Ectodermal cell (in vitro differentiated cells): ENCODE measurements around the gene CBX8.
A peak's percentile ranks its signal among the peaks of the same experiment; 100 is the strongest.

Experiments
- H3K27ac ChIP-seq: 2 replicates; pipeline ENCODE4 v1.7.0; 2013; ENCODE audit warnings: mild to moderate bottlenecking, low read depth, low read length; ENCODE audit not compliant: insufficient read depth, poor library complexity, severe bottlenecking
- H3K27me3 ChIP-seq: 2 replicates; pipeline ENCODE4 v1.7.0; 2013; ENCODE audit warnings: mild to moderate bottlenecking, low read length; ENCODE audit not compliant: insufficient read depth, control insufficient read depth, poor library complexity, severe bottlenecking
- H3K36me3 ChIP-seq: one replicate; pipeline ENCODE4 v1.7.0; 2013; ENCODE audit warnings: low read length; ENCODE audit not compliant: control insufficient read depth, insufficient read depth
- H3K4me1 ChIP-seq: one replicate; pipeline ENCODE4 v1.7.0; 2013; ENCODE audit warnings: low read length; ENCODE audit not compliant: control insufficient read depth, insufficient read depth
- H3K4me3 ChIP-seq: 2 replicates; pipeline ENCODE4 v1.7.0; 2013; ENCODE audit warnings: low read depth, low read length, control low read depth; ENCODE audit not compliant: insufficient read depth
- H3K9me3 ChIP-seq: 2 replicates; pipeline ENCODE4 v1.7.0; 2013; ENCODE audit warnings: mild to moderate bottlenecking, low read length, moderate library complexity; ENCODE audit not compliant: control insufficient read depth
- WGBS, 2 experiments: methylation state at CpG; one replicate each; pipeline ENCODE4 v1.1.7; 2013; ENCODE audit warnings: missing lambda C conversion rate in 2 of 2; 5-methylcytosine and 5-hydroxymethylcytosine counted together

Gene CBX8

GRCh38 chr17:79797492-79798298 is 818 bp upstream of the CBX8 start:
- H3K4me1 ChIP-seq: peaks cover 65% of the 10 kb centered on the region
- peaks cover 10% of the 10 kb centered on the region for H3K36me3 ChIP-seq
- peaks cover 92% of the 10 kb centered on the region for H3K27me3 ChIP-seq
- no peaks in the 10 kb centered on the region for H3K9me3 ChIP-seq
- peak overlapping the region; percentile 22 for H3K4me3 ChIP-seq
- WGBS, 2 experiments: 0 to 1% methylated on average over 83 to 87 of the region's 89 CpGs
- H3K27ac ChIP-seq: no peak overlapping the region

- H3K4me1 ChIP-seq: peaks cover 64% of the 10 kb centered on the region
- 0 to 2% methylated on average over 19 of the region's 19 CpGs for WGBS, 2 experiments
Observed at GRCh38 chr17:79796444-79796762, 474 bp downstream of the CBX8 start.

DNA sequence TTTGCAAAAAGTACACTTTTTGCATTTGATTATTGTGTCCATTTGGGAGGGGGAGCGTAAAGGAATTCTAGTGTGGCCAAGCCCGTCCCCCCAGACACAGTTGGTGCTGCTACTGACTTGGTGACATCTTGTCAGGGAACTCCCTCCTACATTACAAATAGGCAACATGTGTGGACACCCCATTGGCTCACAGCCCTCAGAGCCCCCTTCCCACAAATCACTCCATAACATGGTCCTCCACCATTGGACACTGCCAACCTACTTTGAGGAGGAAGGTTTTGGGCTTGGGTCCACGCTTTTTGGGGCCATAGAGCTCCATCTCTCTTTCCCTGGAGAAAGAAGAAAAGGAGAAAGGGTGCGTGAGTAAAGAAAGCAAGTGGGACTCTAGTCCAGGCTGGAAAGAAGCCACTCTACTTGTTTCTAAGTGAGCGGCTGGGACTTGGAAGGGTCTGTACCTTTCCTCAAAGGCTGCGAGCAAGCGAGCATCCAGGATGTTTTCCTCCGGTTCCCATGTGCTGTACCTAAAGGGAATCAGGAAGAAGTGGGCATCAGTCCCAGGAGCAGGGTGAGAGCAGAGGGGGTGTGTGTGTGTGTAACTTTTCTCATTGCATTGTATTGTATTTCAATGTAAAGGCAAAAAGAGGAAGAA is 958 bp downstream of the CBX8 start:
- H3K4me1 ChIP-seq: peaks cover 64% of the 10 kb centered on the region
- no peaks in the 10 kb centered on the region for H3K9me3 ChIP-seq
- 30 to 32% methylated on average over 8 of the region's 8 CpGs for whole genome bisulfite sequencing, 2 experiments
- peaks cover 92% of the 10 kb centered on the region for H3K27me3 ChIP-seq
- peaks cover 10% of the 10 kb centered on the region for H3K36me3 ChIP-seq
- H3K27ac ChIP-seq: no peak overlapping the region
- H3K4me3 ChIP-seq: peak overlapping the region; percentile 78

More at GRCh38 chr17:79796444-79796762, 474 bp downstream of the CBX8 start:
- Histone ChIP-seq H3K9me3 (no peaks in the 10 kb centered on the region), H3K4me3 (peak overlapping the region; percentile 78), H3K36me3 (peaks cover 10% of the 10 kb centered on the region), H3K27me3 (peaks cover 92% of the 10 kb centered on the region), H3K27ac (no peak overlapping the region)

DNA sequence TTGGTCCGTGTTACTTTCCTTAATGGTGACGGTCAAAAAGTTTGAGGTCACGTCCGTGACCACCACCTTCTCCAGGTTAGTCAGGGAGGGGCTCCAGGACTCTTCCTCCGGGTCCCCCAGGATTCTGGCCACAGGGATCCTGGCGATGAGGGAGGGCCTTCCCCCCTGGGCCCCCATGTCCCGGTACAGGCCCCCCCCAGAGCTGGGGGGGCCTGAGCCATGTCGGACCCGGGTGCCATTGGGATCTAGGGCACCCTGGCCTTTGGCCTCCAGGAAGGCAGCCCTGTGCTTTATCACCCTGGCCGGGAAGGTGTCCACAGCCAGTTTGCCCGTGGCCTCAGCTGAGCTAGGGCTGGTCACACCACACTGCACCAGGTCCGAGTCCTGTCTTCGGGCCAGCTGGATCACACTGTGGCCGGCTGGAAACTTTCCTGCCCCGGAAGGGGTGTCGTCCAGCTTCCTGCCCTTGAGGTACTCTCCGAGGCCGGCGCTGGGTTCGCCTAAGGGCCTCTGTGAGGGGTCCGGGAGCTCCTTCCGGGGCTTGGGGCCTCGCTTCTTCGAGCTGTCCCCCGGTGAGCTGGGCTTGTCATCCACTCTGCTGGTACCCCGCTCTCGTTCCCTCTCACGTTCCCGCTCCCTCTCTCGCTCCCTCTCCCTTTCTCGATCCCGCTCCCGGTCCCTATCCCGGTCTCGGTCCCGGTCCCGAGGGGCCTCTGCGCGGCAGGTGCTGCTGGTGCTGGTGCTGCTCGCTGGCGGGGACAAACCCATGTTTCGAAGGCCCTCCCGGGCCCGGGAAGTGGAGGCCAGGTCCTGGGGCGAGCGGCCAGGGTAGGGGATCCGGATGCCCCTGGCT is 2.0 kb downstream of the CBX8 start:
- Histone ChIP-seq H3K4me3 (no peak overlapping the region), H3K9me3 (no peaks in the 10 kb centered on the region), H3K36me3 (peaks cover 10% of the 10 kb centered on the region), H3K4me1 (peaks cover 56% of the 10 kb centered on the region), H3K27ac (no peak overlapping the region), H3K27me3 (peaks cover 92% of the 10 kb centered on the region)
- 21 to 22% methylated on average over 47 of the region's 47 CpGs for WGBS, 2 experiments

DNA sequence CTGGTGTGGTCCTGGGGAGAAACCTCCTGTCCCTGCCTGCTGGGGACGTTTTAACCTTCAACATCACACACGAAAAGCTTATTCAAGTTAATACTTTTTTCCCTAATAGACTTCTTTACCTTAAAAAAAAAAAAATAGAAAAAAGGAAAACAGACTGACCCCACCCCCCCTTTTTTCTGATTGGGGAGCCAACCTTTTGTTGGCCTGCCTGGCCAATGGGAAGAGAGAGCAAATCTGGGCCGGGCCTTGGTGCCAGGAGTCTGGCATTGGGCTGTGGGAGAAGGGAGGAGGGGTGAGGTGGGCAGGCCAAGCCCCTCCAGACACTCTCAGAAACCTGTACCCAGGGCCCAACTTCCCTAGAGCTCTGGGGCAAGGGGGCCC is 3.0 kb downstream of the CBX8 start:
- peaks cover 92% of the 10 kb centered on the region for H3K27me3 ChIP-seq
- WGBS, 2 experiments: 0 to 6% methylated on average over 3 of the region's 3 CpGs
- peaks cover 55% of the 10 kb centered on the region for H3K4me1 ChIP-seq
- H3K36me3 ChIP-seq: peaks cover 10% of the 10 kb centered on the region
- no peak overlapping the region for H3K27ac ChIP-seq
- no peak overlapping the region for H3K4me3 ChIP-seq
- H3K9me3 ChIP-seq: no peaks in the 10 kb centered on the region

DNA sequence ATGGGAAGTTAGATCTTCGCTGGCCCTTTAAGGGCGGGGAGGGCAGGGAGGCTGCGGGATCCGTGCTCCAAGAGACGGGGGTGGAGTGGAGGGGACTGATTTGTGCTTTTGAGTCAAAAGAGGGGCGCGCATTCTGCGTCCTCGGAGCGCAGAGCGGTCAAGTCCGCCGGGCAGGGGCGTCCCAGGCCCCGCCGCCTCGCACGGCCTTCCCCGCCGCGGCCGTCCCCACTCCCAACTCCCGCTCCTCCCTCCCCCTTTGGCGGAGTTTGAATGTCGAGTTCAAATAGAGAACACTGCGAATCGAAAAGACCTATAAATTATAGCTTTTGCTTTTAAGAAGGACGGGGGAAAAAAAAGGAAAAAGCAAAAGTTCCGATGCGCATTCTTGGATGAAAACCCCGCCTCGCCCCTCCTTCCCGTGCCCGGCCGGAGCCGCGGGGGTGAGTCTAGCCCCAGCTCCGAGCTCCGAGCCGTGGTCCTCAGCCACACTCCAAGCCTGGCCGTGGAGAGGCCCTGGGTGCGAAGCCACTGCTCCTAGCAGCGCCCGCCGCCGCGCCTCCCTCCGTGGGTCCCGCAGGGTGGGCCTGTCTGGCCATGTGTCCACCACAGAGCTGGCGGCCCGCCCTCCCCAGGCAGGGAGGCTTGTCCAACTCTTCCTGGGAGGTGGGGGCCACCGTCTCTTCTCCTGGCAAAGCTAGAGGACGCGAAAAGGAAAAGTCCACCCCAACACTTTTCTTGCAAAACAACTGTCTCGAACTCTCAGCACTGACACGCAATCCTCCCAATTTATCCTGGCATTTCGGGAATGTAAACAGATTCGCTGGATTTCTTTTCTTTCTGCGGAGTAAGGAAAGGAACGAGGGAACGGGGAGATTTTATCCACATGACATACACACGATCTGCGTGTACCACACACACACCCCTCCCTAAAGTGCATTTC is 3.6 kb downstream of the CBX8 start:
- peaks cover 55% of the 10 kb centered on the region for H3K4me1 ChIP-seq
- peak overlapping the region; percentile 21 for H3K4me3 ChIP-seq
- H3K27ac ChIP-seq: no peak overlapping the region
- no peaks in the 10 kb centered on the region for H3K9me3 ChIP-seq
- peaks cover 10% of the 10 kb centered on the region for H3K36me3 ChIP-seq
- peaks cover 92% of the 10 kb centered on the region for H3K27me3 ChIP-seq
- 1% methylated on average over 63 of the region's 63 CpGs for WGBS, 2 experiments

DNA sequence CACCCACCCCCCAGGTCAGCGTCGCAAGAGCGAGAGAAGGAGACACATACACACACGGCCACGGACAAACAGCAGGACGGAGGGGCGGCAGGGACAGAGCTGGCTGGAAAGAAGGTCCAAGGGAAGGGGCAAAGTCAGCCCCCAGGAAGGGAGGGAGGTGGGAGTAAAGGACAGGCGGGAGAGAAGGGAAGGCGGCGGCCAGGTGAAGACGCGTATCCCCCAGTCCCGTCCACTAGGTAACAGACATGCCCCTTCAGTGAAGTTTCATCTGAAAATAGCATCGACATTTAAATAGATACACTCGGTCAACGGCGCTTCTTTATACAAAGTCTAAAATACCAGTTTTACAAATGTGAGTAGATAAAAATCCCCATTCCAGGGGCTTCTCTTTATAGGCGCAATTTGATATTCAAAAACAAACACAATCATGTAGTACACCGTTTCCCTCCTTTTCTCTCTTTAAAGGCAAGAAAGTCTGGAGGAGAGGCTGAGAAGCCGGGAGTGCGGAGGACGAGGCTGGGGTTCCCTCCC is 4.5 kb downstream of the CBX8 start:
- Histone ChIP-seq H3K27ac (no peak overlapping the region), H3K36me3 (peaks cover 10% of the 10 kb centered on the region), H3K4me1 (peaks cover 53% of the 10 kb centered on the region), H3K4me3 (no peak overlapping the region), H3K27me3 (peaks cover 91% of the 10 kb centered on the region), H3K9me3 (no peaks in the 10 kb centered on the region)
- WGBS, 2 experiments: 2 to 3% methylated on average over 18 to 22 of the region's 22 CpGs

- H3K4me1 ChIP-seq: peaks cover 53% of the 10 kb centered on the region
- no peaks in the 10 kb centered on the region for H3K9me3 ChIP-seq
- peak overlapping the region; percentile 7 for H3K4me3 ChIP-seq
- H3K27ac ChIP-seq: no peak overlapping the region
- H3K36me3 ChIP-seq: peaks cover 10% of the 10 kb centered on the region
- WGBS, 2 experiments: 4% methylated on average over 26 of the region's 26 CpGs
- peaks cover 96% of the 10 kb centered on the region for H3K27me3 ChIP-seq
Observed at GRCh38 chr17:79791735-79792161, 5.1 kb downstream of the CBX8 start.
